ENCODE results near the gene IMPACT. TPM values are rescaled to one million over a fixed set of nuclear protein-coding genes. Genes with fewer than 3 reads are reported as not detected.

Gene IMPACT
- total RNA-seq, 2 experiments from 2014 or later, result 8.4 to 10.6 TPM

- H3K36me3 Mint-ChIP-seq (ENCODE audit: low read depth), result peaks cover 92% of the 10 kb centered on the region
- no peaks in the 10 kb centered on the region for H3K4me1 Mint-ChIP-seq (ENCODE audit: low read depth)
- TF ChIP-seq, protein P1, sequence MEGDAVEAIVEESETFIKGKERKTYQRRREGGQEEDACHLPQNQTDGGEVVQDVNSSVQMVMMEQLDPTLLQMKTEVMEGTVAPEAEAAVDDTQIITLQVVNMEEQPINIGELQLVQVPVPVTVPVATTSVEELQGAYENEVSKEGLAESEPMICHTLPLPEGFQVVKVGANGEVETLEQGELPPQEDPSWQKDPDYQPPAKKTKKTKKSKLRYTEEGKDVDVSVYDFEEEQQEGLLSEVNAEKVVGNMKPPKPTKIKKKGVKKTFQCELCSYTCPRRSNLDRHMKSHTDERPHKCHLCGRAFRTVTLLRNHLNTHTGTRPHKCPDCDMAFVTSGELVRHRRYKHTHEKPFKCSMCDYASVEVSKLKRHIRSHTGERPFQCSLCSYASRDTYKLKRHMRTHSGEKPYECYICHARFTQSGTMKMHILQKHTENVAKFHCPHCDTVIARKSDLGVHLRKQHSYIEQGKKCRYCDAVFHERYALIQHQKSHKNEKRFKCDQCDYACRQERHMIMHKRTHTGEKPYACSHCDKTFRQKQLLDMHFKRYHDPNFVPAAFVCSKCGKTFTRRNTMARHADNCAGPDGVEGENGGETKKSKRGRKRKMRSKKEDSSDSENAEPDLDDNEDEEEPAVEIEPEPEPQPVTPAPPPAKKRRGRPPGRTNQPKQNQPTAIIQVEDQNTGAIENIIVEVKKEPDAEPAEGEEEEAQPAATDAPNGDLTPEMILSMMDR (IDR thresholded peaks at IDR 0.05), result no peak
- H3K4me1 ChIP-seq (ENCODE audit: insufficient read depth, low read length), result no peaks in the 10 kb centered on the region
- ChIA-PET POLR2A (no interaction called here), CTCF (interaction anchor here (0.6 kb wide), 1 partner anchor 1457 kb away, joined by 3 read pairs; no protein-coding TSS in a partner anchor)
- H3K27ac Mint-ChIP-seq, result no peak overlapping the region
- no peak overlapping the region for H3K4me3 Mint-ChIP-seq
- intact Hi-C loops (cut with DNase I, micrococcal nuclease), result no loop called here
- DNase-seq (no peak), ATAC-seq (ENCODE audit: poor library complexity) (no peak)
- H3K27me3 Mint-ChIP-seq, result no peaks in the 10 kb centered on the region
- H3K27me3 ChIP-seq (ENCODE audit: control insufficient read depth in 1 of 2, insufficient read depth in 2 of 2, low read length in 2 of 2), result no peaks in the 10 kb centered on the region
- no peak overlapping the region for H3K27ac ChIP-seq (ENCODE audit: low read depth in 1 of 2, low read length in 2 of 2)
- H3K4me3 ChIP-seq (ENCODE audit: low read length), result no peak overlapping the region
- H3K9me3 ChIP-seq (ENCODE audit: control insufficient read depth in 1 of 2, insufficient read depth in 1 of 2, low read length in 2 of 2), result no peaks in the 10 kb centered on the region
- H3K36me3 ChIP-seq (ENCODE audit: insufficient read depth, low read length), result peaks cover 53% of the 10 kb centered on the region
- no peaks in the 10 kb centered on the region for H3K9me3 Mint-ChIP-seq
Measured at GRCh38 chr18:24443870-24444269, 17.4 kb downstream of the IMPACT start.

DNA sequence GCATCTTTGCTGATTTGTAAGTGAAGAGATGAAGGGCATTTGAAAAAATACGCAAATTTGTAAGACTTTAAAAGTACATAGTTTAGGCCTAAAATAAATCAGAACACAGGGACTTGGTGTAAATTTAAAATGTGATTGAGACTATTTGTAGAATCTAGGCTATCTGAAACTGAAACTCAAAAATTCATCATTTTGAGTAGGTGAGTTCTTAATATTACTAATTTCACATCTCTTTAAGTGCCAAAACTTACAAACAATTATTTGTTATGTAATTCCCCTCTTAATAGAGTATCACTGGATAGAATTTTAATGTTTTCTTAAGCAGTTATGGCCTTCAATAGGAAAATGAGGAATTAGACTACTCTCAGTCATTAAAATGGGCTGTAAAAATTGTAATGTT is 20.0 kb downstream of the IMPACT start:
- Mint-ChIP-seq H3K9me3 (no peaks in the 10 kb centered on the region), H3K27me3 (no peaks in the 10 kb centered on the region), H3K4me1 (ENCODE audit: low read depth) (no peaks in the 10 kb centered on the region), H3K4me3 (no peak overlapping the region), H3K27ac (no peak overlapping the region), H3K36me3 (ENCODE audit: low read depth) (peaks cover 95% of the 10 kb centered on the region)
- ATAC-seq (ENCODE audit: poor library complexity), result no peak
- Histone ChIP-seq H3K4me3 (ENCODE audit: low read length) (no peak overlapping the region), H3K27me3 (ENCODE audit: control insufficient read depth in 1 of 2, insufficient read depth in 2 of 2, low read length in 2 of 2) (no peaks in the 10 kb centered on the region), H3K36me3 (ENCODE audit: insufficient read depth, low read length) (peaks cover 67% of the 10 kb centered on the region), H3K27ac (ENCODE audit: low read depth in 1 of 2, low read length in 2 of 2) (no peak overlapping the region), H3K4me1 (ENCODE audit: insufficient read depth, low read length) (no peaks in the 10 kb centered on the region), H3K9me3 (ENCODE audit: control insufficient read depth in 1 of 2, insufficient read depth in 1 of 2, low read length in 2 of 2) (no peaks in the 10 kb centered on the region)
- TF ChIP-seq, protein P1 (IDR thresholded peaks at IDR 0.05), result no peak
- CTCF ChIA-PET, result interaction anchor here (1.0 kb wide), 1 partner anchor 41 kb away, joined by 3 read pairs; no protein-coding TSS in a partner anchor
- POLR2A ChIA-PET, result no interaction called here
- no peak for DNase-seq
- intact Hi-C loops (cut with DNase I, micrococcal nuclease), result no loop called here

GRCh38 chr18:24446953-24447538 is 20.6 kb downstream of the IMPACT start:
- intact Hi-C loops (cut with DNase I, micrococcal nuclease), result no loop called here
- Histone ChIP-seq H3K27ac (ENCODE audit: low read depth in 1 of 2, low read length in 2 of 2) (no peak overlapping the region), H3K36me3 (ENCODE audit: insufficient read depth, low read length) (peaks cover 66% of the 10 kb centered on the region), H3K4me1 (ENCODE audit: insufficient read depth, low read length) (no peaks in the 10 kb centered on the region), H3K27me3 (ENCODE audit: control insufficient read depth in 1 of 2, insufficient read depth in 2 of 2, low read length in 2 of 2) (no peaks in the 10 kb centered on the region), H3K4me3 (ENCODE audit: low read length) (no peak overlapping the region), H3K9me3 (ENCODE audit: control insufficient read depth in 1 of 2, insufficient read depth in 1 of 2, low read length in 2 of 2) (no peaks in the 10 kb centered on the region)
- ATAC-seq (ENCODE audit: poor library complexity), result no peak
- H3K27ac Mint-ChIP-seq, result no peak overlapping the region
- ChIA-PET CTCF (interaction anchor here (1.0 kb wide), 1 partner anchor 41 kb away, joined by 3 read pairs; no protein-coding TSS in a partner anchor), POLR2A (no interaction called here)
- H3K4me3 Mint-ChIP-seq, result no peak overlapping the region
- no peak for DNase-seq
- peaks cover 94% of the 10 kb centered on the region for H3K36me3 Mint-ChIP-seq (ENCODE audit: low read depth)
- H3K4me1 Mint-ChIP-seq (ENCODE audit: low read depth), result no peaks in the 10 kb centered on the region
- H3K27me3 Mint-ChIP-seq, result no peaks in the 10 kb centered on the region
- TF ChIP-seq, protein P1 (IDR thresholded peaks at IDR 0.05), result no peak
- no peaks in the 10 kb centered on the region for H3K9me3 Mint-ChIP-seq
